Heart left ventricle (tissue), 13 donors: ENCODE measurements around the gene TMEM234.

Source experiments
- CTCF ChIP-seq, 12 donors: fragments of 200-600 bp; sonication (generic) in 4 of 12; IDR thresholded peaks; one replicate each; pipeline versions ENCODE4 v1.5.0 to v1.8.0; 2018 to 2022; ENCODE audit warnings: antibody characterized with exemption in 12 of 12, mild to moderate bottlenecking in 5 of 12
- POLR2A ChIP-seq, 2 donors: fragments of 450-650 bp; IDR thresholded peaks; one replicate each; pipeline ENCODE4 v1.6.1; 2017; ENCODE audit warnings: antibody characterized with exemption in 2 of 2, mild to moderate bottlenecking in 2 of 2, moderate library complexity in 2 of 2
- donor health status: ischemic (EF 13 %, LVEDD 7.1; RV severe dilation, severe dysfunction).
- donor health status: DM: no; HTN: yes; CAD: no.
- donor health status: DM: no; HTN: no; CAD: no.
- donor health status: ischemic (EF 25% LVEDD 6.9; RV normal size, moderate dysfunction).
- donor health status: ischemic (EF 25% LVEDD 5.7; RV mildly dilated, moderate dysfunction).
- donor health status: ischemic (EF 35%, LVEDD 5.7; RV mildly dilated, moderate dysfunction).
- donor health status: nonischemic (EF 11% LVEDD 7.7; RV severe dilation, severe dysfunction).
- donor health status: DM: yes; HTN: yes; CAD: no.
- donor health status: PGD.
- donor health status: ischemic (EF 29% LVEDD 5.4; RV normal size, mild dysfunction).
- donor health status: nonischemic (EF 23%, LVEDD 6.1; RV moderate dilation, normal function).

GRCh38 chr1:32219022-32219421 lies 3.1 kb downstream of the TMEM234 start:
- TF ChIP-seq CTCF (IDR thresholded peaks at IDR 0.05) (no peak), POLR2A (IDR thresholded peaks at IDR 0.05) (no peak)
